Measurements from ENCODE around the gene CCL22. TPM values are rescaled to one million over a fixed set of nuclear protein-coding genes. Genes with fewer than 3 reads are reported as not detected.

CCL22 gene
- total RNA-seq: not detected

GRCh38 chr16:57358527-57359095 lies at the start of gene CCL22:
Gene CCL22, plus strand, starts transcription at chr16:57358783. Its CDS starts 34 bp downstream, at chr16:57358817.
- Histone ChIP-seq H3K27me3 (no peaks in the 10 kb centered on the region), H3K36me3 (no peaks in the 10 kb centered on the region), H3K4me3 (no peak within 1 kb of the TSS), H3K9me3 (no peaks in the 10 kb centered on the region), H3K4me1 (no peaks in the 10 kb centered on the region), H3K27ac (replicated peaks in 1 of 4) (no peak within 1 kb of the TSS)
- TF ChIP-seq POLR2AphosphoS5 (IDR thresholded peaks at IDR 0.05) (no peak), POLR2A (IDR thresholded peaks at IDR 0.05; ENCODE audit: low read depth) (no peak), CTCF (IDR thresholded peaks at IDR 0.05) (no peak), EP300 (IDR thresholded peaks at IDR 0.05) (no peak)
- intact Hi-C loops (cut with DNase I): no loop called here
- WGBS: 88% methylated on average over 6 of the region's 9 CpGs
- no peak for DNase-seq (ENCODE audit: extremely low spot score)

- TF ChIP-seq CTCF (IDR thresholded peaks at IDR 0.05) (no peak), POLR2AphosphoS5 (IDR thresholded peaks at IDR 0.05) (no peak), POLR2A (IDR thresholded peaks at IDR 0.05; ENCODE audit: low read depth) (no peak), EP300 (IDR thresholded peaks at IDR 0.05) (no peak)
- H3K9me3 ChIP-seq: no peaks in the 10 kb centered on the region
- H3K4me3 ChIP-seq: no peak overlapping the region
- intact Hi-C loops (cut with DNase I): no loop called here
- H3K4me1 ChIP-seq: peaks cover 0 to 24% (median 21%) of the 10 kb centered on the region in 4 donors
- no peaks in the 10 kb centered on the region for H3K36me3 ChIP-seq
- H3K27ac ChIP-seq (replicated peaks in 1 of 4): no peak overlapping the region
- no peaks in the 10 kb centered on the region for H3K27me3 ChIP-seq
- WGBS: 50% methylated on average over 4 of the region's 4 CpGs
- no peak for DNase-seq (ENCODE audit: extremely low spot score)
Observed at GRCh38 chr16:57310801-57311200, 47.8 kb upstream of the CCL22 start.

- intact Hi-C loops (cut with DNase I): no loop called here
- Histone ChIP-seq H3K36me3 (no peaks in the 10 kb centered on the region), H3K4me1 (peaks cover 26 to 44% (median 42%) of the 10 kb centered on the region in 4 donors), H3K27ac (replicated peaks in 1 of 4) (no peak overlapping the region), H3K4me3 (no peak overlapping the region), H3K9me3 (no peaks in the 10 kb centered on the region), H3K27me3 (no peaks in the 10 kb centered on the region)
- no peak for TF ChIP-seq POLR2A (IDR thresholded peaks at IDR 0.05; ENCODE audit: low read depth)
- DNase-seq (ENCODE audit: extremely low spot score): peak; percentile 86
- WGBS: 84% methylated on average over 2 of the region's 2 CpGs
Observed at GRCh38 chr16:57313509-57313908, 45.1 kb upstream of the CCL22 start.

GRCh38 chr16:57314161-57314785 lies 44.3 kb upstream of the CCL22 start:
- Histone ChIP-seq H3K36me3 (no peaks in the 10 kb centered on the region), H3K4me3 (no peak overlapping the region), H3K27me3 (no peaks in the 10 kb centered on the region), H3K27ac (replicated peaks in 1 of 4) (peak overlapping the region in 1 of 4 donors; percentile 11), H3K4me1 (peaks cover 26 to 48% (median 43%) of the 10 kb centered on the region in 4 donors), H3K9me3 (no peaks in the 10 kb centered on the region)
- WGBS: 90% methylated on average over 1 of the region's 1 CpG
- DNase-seq (ENCODE audit: extremely low spot score): peak; percentile 89
- intact Hi-C loops (cut with DNase I): no loop called here
- TF ChIP-seq CTCF (IDR thresholded peaks at IDR 0.05): no peak
- TF ChIP-seq POLR2AphosphoS5 (IDR thresholded peaks at IDR 0.05): no peak
- no peak for TF ChIP-seq POLR2A (IDR thresholded peaks at IDR 0.05; ENCODE audit: low read depth)
- no peak for TF ChIP-seq EP300 (IDR thresholded peaks at IDR 0.05)

GRCh38 chr16:57315416-57315815 lies 43.2 kb upstream of the CCL22 start:
- no peaks in the 10 kb centered on the region for H3K36me3 ChIP-seq
- H3K27me3 ChIP-seq: no peaks in the 10 kb centered on the region
- no peaks in the 10 kb centered on the region for H3K9me3 ChIP-seq
- intact Hi-C loops (cut with DNase I): no loop called here
- H3K4me3 ChIP-seq: no peak overlapping the region
- H3K27ac ChIP-seq (replicated peaks in 1 of 4): no peak overlapping the region
- DNase-seq (ENCODE audit: extremely low spot score): peak; percentile 53
- TF ChIP-seq CTCF (IDR thresholded peaks at IDR 0.05) (no peak), POLR2A (IDR thresholded peaks at IDR 0.05; ENCODE audit: low read depth) (no peak), POLR2AphosphoS5 (IDR thresholded peaks at IDR 0.05) (no peak), EP300 (IDR thresholded peaks at IDR 0.05) (no peak)
- 80% methylated on average over 7 of the region's 7 CpGs for WGBS
- peaks cover 26 to 48% (median 43%) of the 10 kb centered on the region in 4 donors for H3K4me1 ChIP-seq

Data from esophagus muscularis mucosa (tissue), 4 donors.